GM12878 (cell line): Measurements from ENCODE around the gene PFN3.

ENCODE experiments used
- CREB1 ChIP-seq: IDR thresholded peaks from 2 replicates; pipeline ENCODE4 v1.6.1; 2012; ENCODE audit warnings: low read depth, mild to moderate bottlenecking, inconsistent platforms
- CTCF ChIP-seq, 3 experiments: IDR thresholded peaks in 2 of 3; conservative IDR thresholded peaks in 1 of 3; 2 replicates each; pipeline ENCODE4 v1.5.1; 2011; ENCODE audit warnings: low read depth in 3 of 3, low read length in 3 of 3, mild to moderate bottlenecking in 3 of 3, control low read depth in 2 of 3, moderate library complexity in 2 of 3, inconsistent platforms in 1 of 3, mixed read lengths in 1 of 3; ENCODE audit not compliant: control insufficient read depth in 2 of 3, insufficient read depth in 1 of 3; ENCODE audit errors: extremely low read depth in 1 of 3
- EZH2 ChIP-seq: IDR thresholded peaks from 2 replicates; pipeline ENCODE4 v1.6.1; 2012; ENCODE audit warnings: low read depth, mild to moderate bottlenecking, control low read depth, inconsistent platforms, low read length, borderline replicate concordance; ENCODE audit not compliant: control insufficient read depth
- FOXM1 ChIP-seq: IDR thresholded peaks from 2 replicates; pipeline ENCODE4 v1.6.1; 2012; ENCODE audit warnings: low read depth, mild to moderate bottlenecking, inconsistent platforms, low read length, moderate library complexity
- IKZF1 ChIP-seq: fragments of 450-650 bp; conservative IDR thresholded peaks from 2 replicates; pipeline ENCODE4 v1.6.1; 2017; ENCODE audit warnings: antibody characterized with exemption, mild to moderate bottlenecking
- PKNOX1 ChIP-seq: fragments of 450-650 bp; IDR thresholded peaks from 2 replicates; pipeline ENCODE4 v1.6.1; 2016; ENCODE audit warnings: mild to moderate bottlenecking
- SPI1 ChIP-seq: IDR thresholded peaks from 2 replicates; pipeline ENCODE4 v1.6.1; 2011; ENCODE audit warnings: low read depth, mild to moderate bottlenecking, low read length, moderate library complexity, borderline replicate concordance; ENCODE audit not compliant: insufficient read depth

- TF ChIP-seq FOXM1, result no peak
- no peak for TF ChIP-seq IKZF1
- TF ChIP-seq CTCF (IDR thresholded peaks at IDR 0.05 in 2 of 3, conservative IDR thresholded peaks at IDR 0.05 in 1 of 3; ENCODE audit: control insufficient read depth in 2 of 3, extremely low read depth in 1 of 3, insufficient read depth in 1 of 3, low read depth in 3 of 3, low read length in 3 of 3), result no peak
- no peak for TF ChIP-seq EZH2
- no peak for TF ChIP-seq PKNOX1
- no peak for TF ChIP-seq CREB1
- no peak for TF ChIP-seq SPI1
These were observed 39.9 kb upstream of the PFN3 start for GRCh38 chr5:177440211-177440989.
